ENCODE data around the gene CDHR3.
"Not testable (repeated sequence)": the region's sequence is repeated elsewhere in the genome, so short reads cannot be mapped to it uniquely, and the experiment has no call there.

CDHR3 gene

DNA sequence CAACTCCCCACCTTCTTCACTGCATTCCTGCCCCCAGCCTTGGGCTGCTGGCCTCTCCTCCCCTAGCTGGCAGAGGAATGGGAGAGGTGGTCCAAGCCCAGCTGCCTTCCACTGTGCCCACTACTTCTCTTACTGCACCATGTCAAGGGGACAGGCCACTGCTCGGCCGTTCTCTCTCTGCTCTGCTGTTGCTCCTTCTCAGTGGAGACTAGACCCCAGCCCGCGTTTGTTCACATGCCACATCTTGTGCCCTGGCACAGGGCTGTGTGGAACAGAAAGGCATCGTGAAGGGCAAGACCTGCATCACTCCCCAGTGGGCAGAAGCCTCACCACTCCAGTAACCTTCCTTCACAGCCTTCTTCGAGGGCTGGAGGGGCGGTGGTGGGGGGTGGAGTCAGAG lies 711 bp upstream of the CDHR3 start:
- no peak for FAIRE-seq
- DNase-seq (ENCODE audit: low spot score) = no peak

DNA sequence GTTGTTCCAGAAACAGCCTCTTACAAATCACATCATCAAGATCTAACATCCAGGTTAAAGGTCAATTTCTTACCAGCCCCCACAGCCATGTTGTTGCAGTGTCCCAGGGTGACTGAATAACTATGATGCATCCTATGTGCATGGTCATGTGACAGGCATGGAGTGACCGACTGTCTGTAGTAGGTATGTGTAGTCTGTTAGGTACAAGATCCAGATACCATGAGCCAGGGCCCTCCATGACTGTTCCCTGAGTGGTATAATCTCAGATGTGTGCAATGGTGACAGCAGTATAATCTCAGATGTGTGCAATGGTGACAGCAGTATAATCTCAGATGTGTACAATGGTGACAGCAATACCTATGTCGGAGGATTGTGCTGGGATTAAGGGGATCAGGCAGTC lies 8.8 kb downstream of the CDHR3 start:
- FAIRE-seq (peak; percentile 27), DNase-seq (ENCODE audit: low spot score) (no peak)

DNA sequence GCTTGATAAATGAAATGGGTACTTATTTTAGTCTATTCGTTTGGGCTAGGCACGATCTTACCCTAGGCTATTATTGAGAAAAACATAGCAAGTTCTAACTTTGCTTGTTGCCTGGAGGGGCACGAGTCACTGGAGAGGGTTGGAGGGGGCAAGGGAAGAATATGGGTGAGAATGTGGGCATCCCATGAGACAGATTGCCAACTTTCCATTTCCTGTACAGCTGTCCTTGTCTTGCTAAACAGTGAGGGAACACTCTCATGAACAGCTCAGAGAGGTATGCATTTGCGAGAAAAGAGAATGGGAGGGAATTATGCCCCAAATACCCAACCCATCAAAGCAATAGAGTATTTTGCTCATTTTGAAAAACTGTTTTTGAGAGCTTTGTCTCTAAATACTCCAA lies 9.2 kb downstream of the CDHR3 start:
- no peak for DNase-seq (ENCODE audit: low spot score)
- peak; percentile 44 for FAIRE-seq

DNA sequence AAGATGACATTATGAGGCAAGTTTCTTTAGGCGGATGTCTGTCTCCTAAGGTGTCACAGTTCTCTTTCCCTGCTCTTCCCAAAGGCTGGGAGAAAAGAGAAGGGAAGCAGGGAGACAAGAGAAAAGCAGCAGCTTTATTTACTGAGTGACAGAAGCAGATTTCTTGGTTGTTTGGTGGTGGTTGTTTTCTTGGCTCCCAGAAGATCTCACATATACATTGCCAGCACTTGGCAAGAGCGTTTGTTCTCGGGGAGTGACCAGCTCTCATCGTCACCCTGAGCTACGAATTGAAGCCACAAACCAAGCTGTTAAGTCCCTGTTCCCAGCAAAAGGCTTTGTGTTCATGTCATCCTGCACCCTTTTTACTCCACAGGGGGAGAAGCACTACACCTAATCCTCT lies 11.4 kb downstream of the CDHR3 start:
- DNase-seq (ENCODE audit: low spot score) (no peak), FAIRE-seq (no peak)

DNA sequence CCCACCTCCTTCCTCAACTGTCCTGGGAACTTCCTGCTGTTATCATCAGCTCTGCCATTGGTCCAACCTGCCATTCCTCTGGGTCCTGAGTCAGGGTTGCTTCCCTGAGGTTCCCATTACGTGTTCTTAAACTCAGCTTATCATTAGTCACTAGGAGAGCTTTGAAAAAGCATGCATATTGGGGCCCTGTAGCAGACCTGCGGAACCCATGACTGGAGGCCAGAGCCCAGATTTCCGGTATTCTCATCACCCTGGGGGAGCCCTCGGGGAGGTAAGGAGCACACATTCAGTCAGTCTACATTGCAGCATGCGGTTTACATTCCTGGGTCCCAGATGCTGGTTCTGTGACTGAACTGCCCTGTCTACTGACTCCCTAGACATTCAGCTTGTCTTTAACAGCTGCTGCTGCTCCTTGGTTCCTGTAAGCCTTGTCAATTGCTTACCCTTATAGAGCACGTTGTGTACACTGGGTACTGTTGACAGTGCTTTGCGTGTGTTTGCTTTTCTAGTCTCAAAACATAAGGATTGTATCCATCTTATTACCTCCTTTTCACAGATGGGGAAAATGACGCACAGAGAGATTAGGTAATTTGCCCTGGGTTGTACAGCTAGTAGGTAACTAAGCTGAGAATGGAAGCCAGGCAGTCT lies 12.8 kb downstream of the CDHR3 start:
- DNase-seq (ENCODE audit: low spot score) (no peak), FAIRE-seq (no peak)

DNA sequence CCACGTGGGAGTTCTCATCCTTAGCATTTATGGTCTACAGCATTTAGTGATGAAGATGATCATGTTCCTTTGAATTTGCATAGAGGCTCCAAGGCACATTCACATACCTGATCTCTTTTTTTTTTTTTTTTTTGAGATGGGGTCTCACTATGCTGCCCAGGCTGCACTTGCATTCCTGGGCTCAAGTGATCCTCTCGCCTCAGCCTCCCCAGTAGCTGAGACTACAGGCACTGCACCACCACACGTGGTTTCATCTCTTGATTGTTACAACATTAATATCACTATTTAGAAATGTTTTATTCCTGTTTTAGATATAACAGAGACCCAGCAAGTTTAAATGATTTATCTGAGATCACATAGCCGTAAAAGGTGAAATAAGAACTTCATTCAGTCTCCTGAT lies 13.8 kb downstream of the CDHR3 start:
- no peak for FAIRE-seq
- DNase-seq (ENCODE audit: low spot score) = no peak

DNA sequence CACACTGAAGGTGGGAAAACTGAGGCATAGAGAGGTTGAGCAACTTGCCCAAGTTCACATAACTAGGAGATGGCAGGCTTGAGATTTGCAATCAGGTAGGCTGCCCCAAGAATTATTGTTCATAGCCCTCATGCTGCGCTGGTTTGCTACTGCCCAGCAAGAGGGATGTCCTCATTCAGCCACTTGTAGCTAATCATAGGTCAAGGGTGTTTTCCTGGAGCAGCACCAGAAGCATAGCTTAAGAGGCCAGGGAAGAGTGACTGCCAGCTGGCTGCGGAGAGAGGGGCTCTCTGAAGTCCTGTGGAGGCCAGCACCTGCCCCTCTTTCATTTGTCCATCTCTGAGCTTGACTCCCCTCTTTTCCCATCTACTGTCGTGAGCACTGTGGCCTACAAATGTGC lies 15.0 kb downstream of the CDHR3 start:
- FAIRE-seq (no peak), DNase-seq (ENCODE audit: low spot score) (no peak)

DNA sequence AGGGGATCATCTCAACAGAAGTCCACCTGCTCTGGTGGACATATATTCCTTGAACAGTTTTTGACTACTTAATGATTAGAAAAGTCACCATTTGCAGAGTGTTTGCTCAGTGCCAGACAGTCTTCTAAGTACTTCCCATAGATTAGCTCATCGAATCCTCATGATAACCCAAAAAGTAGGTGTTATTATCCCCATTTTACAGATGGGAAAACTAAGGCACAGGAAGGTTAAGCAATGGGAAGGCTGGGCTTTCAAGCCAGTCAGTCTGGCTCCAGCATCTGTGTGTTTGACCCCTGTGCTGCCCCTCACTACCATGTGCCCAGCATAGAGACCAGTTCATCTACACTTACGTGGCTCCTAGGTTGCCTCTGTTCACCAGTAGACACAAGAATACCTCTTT lies 15.9 kb downstream of the CDHR3 start:
- no peak for FAIRE-seq

DNA sequence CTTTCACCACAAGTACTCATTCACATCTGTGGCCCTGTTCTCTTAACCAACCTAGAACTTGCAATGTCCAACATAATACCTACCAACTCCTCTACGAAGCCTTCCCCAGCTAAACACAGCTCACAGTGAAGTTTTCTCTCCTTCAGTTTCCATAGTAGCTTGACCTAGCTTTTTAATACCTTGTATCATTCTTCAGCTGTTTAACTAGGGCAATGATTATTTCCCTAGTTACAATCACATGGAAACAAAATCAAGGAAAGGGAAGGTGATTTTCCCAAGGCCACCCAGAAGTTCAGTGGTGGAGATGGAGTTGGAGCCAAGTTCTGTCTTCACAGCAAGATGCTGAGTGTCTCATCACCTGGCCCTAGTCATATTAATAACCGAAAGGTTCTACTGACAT lies 16.3 kb downstream of the CDHR3 start:
- FAIRE-seq = no peak

More for the DNA sequence above, 15.9 kb downstream of the CDHR3 start:
- DNase-seq (ENCODE audit: low spot score) = no peak

DNA sequence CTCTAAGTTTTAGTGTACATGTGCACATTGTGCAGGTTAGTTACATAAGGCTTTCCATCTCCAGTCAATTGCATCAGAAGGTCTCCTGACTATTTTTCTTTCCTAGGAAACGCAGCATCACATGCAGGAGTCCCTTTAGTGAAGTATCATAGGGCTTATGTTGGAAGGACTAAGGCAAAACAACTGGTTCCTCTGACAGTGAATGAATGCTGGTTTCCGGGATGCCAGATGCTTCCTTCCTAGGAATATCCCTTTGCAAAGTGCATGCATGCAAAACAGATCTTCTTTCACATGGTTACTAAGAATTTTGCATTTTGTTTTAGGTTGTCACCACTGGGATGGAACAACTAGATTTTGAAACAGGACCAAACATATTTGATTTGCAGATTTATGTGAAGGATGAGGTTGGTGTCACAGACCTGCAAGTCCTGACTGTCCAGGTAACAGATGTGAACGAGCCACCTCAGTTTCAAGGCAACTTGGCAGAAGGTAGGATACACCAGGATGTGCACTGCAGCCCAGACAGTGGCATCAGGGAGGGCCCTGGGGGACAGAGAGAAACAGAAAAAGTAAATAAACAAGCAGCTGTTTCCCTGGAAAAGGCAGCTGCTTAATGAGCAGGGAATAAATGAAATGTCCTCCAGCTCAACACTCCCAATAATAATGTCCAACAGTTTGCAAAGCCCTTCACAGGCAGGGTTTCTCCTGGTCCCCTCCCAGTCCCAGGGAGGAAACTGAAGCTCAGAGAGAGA lies 17.8 kb downstream of the CDHR3 start:
- DNase-seq (ENCODE audit: low spot score) (no peak), FAIRE-seq (no peak)

More for the DNA sequence above, 16.3 kb downstream of the CDHR3 start:
- DNase-seq (ENCODE audit: low spot score) = no peak

DNA sequence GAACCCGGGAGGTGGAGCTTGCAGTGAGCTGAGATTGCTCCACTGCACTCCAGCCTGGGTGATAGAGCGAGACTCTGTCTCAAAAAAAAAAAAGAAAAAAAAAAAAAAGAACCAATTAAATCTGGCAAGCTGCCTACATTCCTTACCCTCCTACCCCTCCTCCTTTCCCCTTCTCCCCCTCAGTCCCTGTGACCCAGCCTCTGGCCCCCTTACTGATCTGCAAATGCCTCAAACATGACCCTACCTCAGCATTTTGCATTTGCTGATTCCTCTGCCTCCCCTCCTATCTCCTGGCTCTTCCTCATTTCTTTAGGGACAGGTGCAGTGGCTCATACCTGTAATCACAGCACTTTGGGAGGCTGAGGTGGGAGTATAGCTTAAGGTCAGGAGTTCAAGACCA lies 19.3 kb downstream of the CDHR3 start:
- DNase-seq (ENCODE audit: low spot score) = no peak
- FAIRE-seq = no peak

DNA sequence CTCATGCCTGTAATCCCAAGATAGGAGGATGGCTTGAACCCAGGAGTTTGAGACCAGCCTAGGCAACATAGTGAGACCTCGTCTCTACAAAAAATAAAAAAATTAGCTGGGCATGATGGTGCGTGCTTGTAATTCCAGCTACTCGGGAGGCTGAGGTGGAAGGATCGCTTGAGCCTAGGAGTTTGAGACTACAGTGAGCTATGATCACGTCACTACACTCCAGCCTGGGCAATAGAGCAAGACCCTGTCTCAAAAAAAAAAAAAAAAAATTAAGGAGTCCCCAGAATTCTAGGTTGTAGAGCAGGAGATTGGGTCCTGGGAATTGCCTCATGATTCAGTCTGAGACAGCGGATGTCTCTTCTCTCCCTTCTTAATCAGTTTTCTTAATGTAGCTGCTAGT lies 21.7 kb downstream of the CDHR3 start:
- FAIRE-seq; DNase-seq (ENCODE audit: low spot score): not testable (repeated sequence)

DNA sequence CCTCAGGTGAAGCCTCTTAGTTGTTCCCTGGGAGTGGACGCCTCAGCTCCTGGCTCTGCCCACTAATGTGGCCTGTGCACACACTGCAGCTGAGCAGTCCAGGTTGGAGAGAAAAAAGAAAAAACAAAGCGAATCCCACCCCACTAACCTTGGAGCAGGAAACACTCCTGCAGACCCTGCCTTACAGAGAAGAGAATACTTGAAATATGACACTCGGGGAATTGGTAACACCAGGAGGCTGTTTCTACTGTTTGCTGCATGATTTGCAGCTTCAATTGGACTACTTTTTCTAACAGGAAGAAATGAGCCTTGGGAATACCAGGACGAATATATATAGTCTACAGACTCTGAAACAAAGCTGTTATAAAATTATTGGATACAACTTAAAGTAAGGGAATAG lies 22.2 kb downstream of the CDHR3 start:
- FAIRE-seq = no peak
- no peak for DNase-seq (ENCODE audit: low spot score)

DNA sequence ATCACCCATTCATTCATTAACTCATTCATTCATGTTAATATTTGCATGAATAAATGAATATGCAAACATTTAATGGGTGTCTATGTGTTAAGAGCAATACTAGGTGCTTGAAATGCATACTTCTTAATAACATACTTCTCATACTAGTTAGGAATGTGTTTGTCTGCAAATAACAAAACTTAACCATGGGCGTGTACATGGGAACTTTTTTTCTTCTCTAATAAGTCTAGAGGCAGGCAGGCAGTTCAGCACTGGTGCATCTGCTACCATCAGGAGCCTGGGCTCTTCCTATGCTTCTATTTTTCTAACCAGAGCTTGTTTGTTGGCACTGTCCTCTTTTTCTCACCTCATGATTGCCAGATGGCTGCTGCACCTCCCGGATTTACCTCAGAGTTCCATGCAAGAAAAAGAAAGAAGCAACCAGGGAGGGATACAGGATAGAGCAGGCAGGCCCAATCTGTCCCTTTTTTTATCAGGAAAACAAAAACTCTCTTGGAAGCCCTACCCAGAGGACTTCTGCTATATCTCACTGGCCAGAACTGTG lies 22.7 kb downstream of the CDHR3 start:
- FAIRE-seq (no peak), DNase-seq (ENCODE audit: low spot score) (no peak)

DNA sequence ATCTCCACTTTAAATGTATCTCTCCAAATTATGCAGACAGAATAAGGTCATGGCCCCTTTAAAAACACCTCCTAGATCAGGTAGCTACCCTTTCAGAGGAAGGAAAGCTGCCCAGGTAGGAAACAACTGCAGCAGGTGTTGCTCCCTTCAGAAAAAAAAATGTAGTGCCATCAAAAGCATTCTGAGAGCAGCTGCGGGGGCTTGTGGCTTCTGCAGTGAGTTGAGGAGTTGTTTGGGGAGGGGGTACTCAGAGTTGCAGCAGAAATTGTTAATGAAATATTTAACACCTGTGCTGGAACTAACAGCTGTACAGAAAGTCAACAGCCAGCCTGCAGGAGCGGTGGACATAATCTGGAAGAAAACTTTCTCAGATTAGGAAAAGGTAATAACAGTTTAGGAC lies 24.0 kb downstream of the CDHR3 start:
- no peak for FAIRE-seq
- no peak for DNase-seq (ENCODE audit: low spot score)

DNA sequence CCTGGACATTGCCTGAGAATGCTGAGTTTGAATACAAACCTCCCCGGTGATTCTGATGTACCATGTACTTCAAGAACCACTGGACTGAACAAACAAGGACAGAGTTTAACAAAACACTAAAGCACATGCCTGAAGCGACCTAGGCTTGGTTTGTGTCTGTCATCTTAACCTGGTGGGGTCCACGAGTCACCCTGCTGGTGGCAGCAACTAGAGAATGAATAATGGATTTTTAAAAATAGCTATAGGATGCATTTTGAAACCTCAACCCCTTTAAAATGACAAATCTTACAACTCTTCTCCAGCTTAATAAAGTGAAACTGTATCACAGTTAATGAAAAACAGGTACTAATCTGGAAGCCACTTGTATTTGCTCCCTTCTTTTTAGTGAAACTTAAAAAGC lies 25.2 kb downstream of the CDHR3 start:
- FAIRE-seq (no peak), DNase-seq (ENCODE audit: low spot score) (no peak)

DNA sequence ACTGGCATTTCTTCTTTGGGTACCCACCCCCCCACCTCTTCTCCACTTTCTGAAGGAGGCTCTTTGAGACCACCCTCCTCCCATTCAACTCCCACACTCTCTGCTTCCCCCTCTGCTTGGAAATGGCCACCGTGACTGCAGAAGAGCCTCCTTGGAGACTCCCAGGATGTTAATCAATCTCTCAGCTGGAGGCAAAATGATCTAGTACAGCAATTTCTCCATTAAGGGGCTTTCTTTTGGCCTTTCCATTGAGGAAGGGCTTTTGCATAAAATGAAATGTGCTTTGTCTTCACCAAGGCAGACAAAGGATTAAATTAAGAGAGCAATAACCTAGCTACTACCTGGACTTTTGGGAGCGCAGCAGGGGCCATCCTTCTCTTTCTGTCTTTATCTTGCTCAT lies 26.1 kb downstream of the CDHR3 start:
- FAIRE-seq = no peak
- no peak for DNase-seq (ENCODE audit: low spot score)

DNA sequence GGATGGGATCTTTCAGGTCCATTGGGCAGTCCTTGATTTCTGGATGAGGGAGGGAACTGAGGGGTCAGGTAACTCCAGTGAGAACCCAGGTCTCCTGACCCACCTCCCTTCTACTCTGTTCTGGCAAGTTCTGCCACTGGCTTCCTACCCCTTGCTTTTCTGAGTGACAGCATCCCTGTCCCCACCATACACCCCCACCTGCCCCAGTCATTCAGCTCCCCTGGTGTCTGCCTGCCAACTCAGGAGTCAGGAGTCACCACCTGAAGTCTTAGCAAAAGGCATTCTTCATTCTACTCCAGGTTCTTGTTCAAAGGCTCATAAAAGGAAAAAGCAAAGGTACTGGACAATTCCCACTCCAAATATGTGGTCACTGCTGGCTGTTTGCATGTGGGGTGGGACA lies 26.6 kb downstream of the CDHR3 start:
- FAIRE-seq = no peak
- no peak for DNase-seq (ENCODE audit: low spot score)

DNA sequence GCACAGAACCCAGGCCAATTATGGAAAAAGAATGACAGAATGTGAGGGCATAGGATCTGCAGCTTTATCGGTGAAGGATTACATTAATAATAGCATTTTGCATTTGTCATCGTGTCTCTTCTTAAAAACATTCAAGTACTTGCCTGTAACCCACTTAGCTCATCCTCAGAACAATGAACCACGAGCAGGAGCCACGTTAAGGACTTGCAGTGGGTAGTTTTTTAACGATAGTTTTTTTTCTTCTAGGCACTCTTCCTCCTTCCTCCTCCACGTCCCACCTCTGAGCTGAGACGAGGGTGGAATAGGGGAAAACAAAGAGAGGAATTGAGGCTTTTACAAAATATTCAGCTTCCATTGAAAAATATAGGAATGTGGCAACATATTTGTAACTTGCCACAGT lies 27.1 kb downstream of the CDHR3 start:
- FAIRE-seq (no peak), DNase-seq (ENCODE audit: low spot score) (no peak)

DNA sequence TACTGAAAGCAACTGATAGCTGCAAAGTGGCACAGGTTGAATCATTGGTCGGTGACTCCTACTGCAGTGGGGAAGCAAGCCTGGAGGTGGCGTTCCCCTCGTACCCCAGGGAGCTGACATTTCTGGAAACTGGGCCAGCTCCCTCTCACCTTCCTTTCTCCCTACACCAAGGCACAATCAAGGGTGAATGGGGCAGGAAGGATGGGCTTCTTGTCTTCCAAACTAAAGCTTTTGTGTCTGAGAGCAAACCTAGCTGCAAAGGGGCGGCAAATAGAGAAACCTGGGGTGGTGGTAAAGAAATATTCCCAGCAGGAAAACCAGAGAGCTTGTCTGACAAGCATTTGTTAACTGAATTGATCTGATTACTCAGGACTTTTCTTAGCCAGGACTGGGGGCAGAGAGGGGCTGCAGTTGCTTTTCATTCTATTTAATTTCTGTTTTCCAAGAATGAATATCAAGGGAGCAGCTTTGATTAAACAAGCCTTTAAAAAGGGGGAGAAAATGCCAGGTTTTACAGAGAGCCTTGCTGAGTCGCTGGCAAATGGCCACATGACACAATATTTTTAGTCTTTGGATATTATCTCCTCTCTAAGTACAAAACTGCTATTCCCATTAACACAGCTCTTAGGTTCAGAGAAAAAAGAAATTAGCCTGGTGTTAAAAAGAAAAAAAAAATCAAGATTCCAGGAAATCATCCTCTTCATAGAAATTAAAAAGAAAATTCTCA lies 27.8 kb downstream of the CDHR3 start:
- FAIRE-seq (no peak), DNase-seq (ENCODE audit: low spot score) (no peak)

DNA sequence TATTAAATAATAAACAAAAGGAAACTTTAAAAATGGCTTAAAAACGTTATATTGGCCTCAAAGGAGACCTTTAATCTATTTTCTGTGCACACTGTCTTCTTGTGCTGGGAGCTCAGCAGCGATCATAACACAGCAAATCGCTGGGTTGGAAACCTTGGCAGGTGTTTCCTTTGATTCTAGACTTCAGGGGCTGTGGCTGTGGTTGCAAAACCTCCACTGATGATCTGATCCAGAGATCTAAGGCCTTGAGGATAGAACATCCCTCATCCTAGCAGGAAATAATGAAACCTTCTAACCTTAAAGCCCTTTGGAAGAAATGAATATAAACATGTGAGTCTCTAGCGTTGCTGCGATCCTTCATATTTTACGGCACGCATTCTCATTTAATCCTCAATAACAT lies 29.8 kb downstream of the CDHR3 start:
- FAIRE-seq (no peak), DNase-seq (ENCODE audit: low spot score) (no peak)

Measured in urothelium cell line (cell line).